Panc1 (cell line): Measurements from ENCODE around the gene IFT172. TPM values are rescaled to one million over a fixed set of nuclear protein-coding genes. Genes with fewer than 3 reads are reported as not detected.

ENCODE experiments used
- ATAC-seq: fragments of 200-7000 bp; cut with Tn5 transposase; 2 replicates; pipeline ENCODE4 v1.9.1; 2020; ENCODE audit warnings: mild to moderate bottlenecking, moderate library complexity
- BruUV-seq: library from RNA; stranded (reverse); fragments of 400-500 nt; replicated peaks from 2 replicates; lab custom pipeline; 2021; lab: Mats Ljungman, UMichigan
- CTCF ChIA-PET: fragments of 300-600 bp; sonication (Branson Sonifier 250); formaldehyde crosslinking; loops from one replicate; lab custom pipeline; 2022; ENCODE audit warnings: antibody characterized with exemption; lab: Charles Lee
- POLR2A ChIA-PET: fragments of 300-600 bp; sonication (Branson Sonifier 250); formaldehyde crosslinking; loops from one replicate; lab custom pipeline; 2022; ENCODE audit warnings: antibody characterized with exemption; lab: Charles Lee
- DNase-seq: peaks from one replicate; pipeline ENCODE4 v3.0.0-alpha.2; 2010; ENCODE audit warnings: low read depth, low spot score
- H3K27ac ChIP-seq: 2 replicates; pipeline ENCODE4 v1.5.1; 2011; ENCODE audit warnings: mild to moderate bottlenecking, low read length, inconsistent platforms
- H3K27me3 ChIP-seq: fragments of 200-500 bp; sonication (Bioruptor generic); 2 replicates; pipeline ENCODE4 v1.6.0; 2014; ENCODE audit warnings: low read length, inconsistent platforms; ENCODE audit not compliant: control insufficient read depth, insufficient read depth
- H3K36me3 ChIP-seq: fragments of 200-500 bp; sonication (Bioruptor generic); 2 replicates; pipeline ENCODE4 v1.5.1; 2014; ENCODE audit warnings: inconsistent platforms, mild to moderate bottlenecking, low read length, moderate library complexity; ENCODE audit not compliant: control insufficient read depth, insufficient read depth
- H3K4me1 ChIP-seq: 2 replicates; pipeline ENCODE4 v1.5.1; 2011; ENCODE audit warnings: inconsistent platforms, mild to moderate bottlenecking, low read length, moderate library complexity; ENCODE audit not compliant: control insufficient read depth, insufficient read depth
- H3K4me3 ChIP-seq, 2 experiments: 2 replicates each; pipeline ENCODE4 v1.5.1; 2011 to 2012; ENCODE audit warnings: low read depth in 2 of 2, low read length in 2 of 2, mild to moderate bottlenecking in 2 of 2, inconsistent platforms in 1 of 2, moderate library complexity in 1 of 2
- H3K9me3 ChIP-seq: fragments of 200-500 bp; sonication (Bioruptor generic); 2 replicates; pipeline ENCODE4 v1.5.1; 2014; ENCODE audit warnings: low read depth, mild to moderate bottlenecking, inconsistent platforms, low read length, moderate library complexity; ENCODE audit not compliant: control insufficient read depth, insufficient read depth
- CTCF ChIP-seq: fragments of 450-650 bp; IDR thresholded peaks from 2 replicates; pipeline ENCODE4 v1.5.1; 2017; ENCODE audit warnings: mild to moderate bottlenecking
- POLR2AphosphoS5 ChIP-seq: IDR thresholded peaks from 2 replicates; pipeline ENCODE4 v1.6.1; 2012; ENCODE audit warnings: mild to moderate bottlenecking, low read depth, low read length, moderate library complexity
- SIN3A ChIP-seq: IDR thresholded peaks from 2 replicates; pipeline ENCODE4 v1.6.1; 2012; ENCODE audit warnings: low read depth, mild to moderate bottlenecking, low read length, moderate library complexity, borderline replicate concordance; ENCODE audit not compliant: insufficient read depth
- TCF7L2 ChIP-seq: IDR thresholded peaks from 2 replicates; pipeline ENCODE4 v1.6.1; 2011; ENCODE audit warnings: mild to moderate bottlenecking, low read depth, low read length, inconsistent platforms
- in situ Hi-C: cut with HindIII; loops from 2 replicates; pipeline ENCODE4 v1.10.0; 2016; ENCODE audit warnings: low sequenced_read_pairs, low pct_unique_long_range_greater_than_20kb
- intact Hi-C: fragments of 100-400 bp; cut with micrococcal nuclease; formaldehyde crosslinking; loops from one replicate; pipeline ENCODE4 v1.10.0; 2022; ENCODE audit not compliant: unreplicated experiment
- total RNA-seq: library from RNA; stranded (reverse); gene quantifications from one replicate; pipeline ENCODE4 v1.2.1, GENCODE V29; 2021; ENCODE audit not compliant: unreplicated experiment
- TF ChIP-seq, protein P1 (sequence below), 2 experiments: IDR thresholded peaks; 2 replicates each; pipeline ENCODE4 v1.6.1; 2011 to 2012; ENCODE audit warnings: low read depth in 2 of 2, control low read depth in 1 of 2, low read length in 1 of 2, mild to moderate bottlenecking in 1 of 2, moderate library complexity in 1 of 2; ENCODE audit not compliant: insufficient read depth in 1 of 2

The IFT172 gene
- total RNA-seq, 1 experiment from 2014 or later: 16.7 TPM

- Histone ChIP-seq H3K27me3 (no peaks in the 10 kb centered on the region), H3K36me3 (no peaks in the 10 kb centered on the region), H3K4me3 (no peak overlapping the region), H3K9me3 (no peaks in the 10 kb centered on the region), H3K4me1 (no peaks in the 10 kb centered on the region), H3K27ac (no peak overlapping the region)
- no peak for DNase-seq
- ChIA-PET POLR2A (no interaction called here), CTCF (no interaction called here)
- TF ChIP-seq TCF7L2 (no peak), SIN3A (no peak), CTCF (no peak), POLR2AphosphoS5 (no peak)
- TF ChIP-seq, protein P1, sequence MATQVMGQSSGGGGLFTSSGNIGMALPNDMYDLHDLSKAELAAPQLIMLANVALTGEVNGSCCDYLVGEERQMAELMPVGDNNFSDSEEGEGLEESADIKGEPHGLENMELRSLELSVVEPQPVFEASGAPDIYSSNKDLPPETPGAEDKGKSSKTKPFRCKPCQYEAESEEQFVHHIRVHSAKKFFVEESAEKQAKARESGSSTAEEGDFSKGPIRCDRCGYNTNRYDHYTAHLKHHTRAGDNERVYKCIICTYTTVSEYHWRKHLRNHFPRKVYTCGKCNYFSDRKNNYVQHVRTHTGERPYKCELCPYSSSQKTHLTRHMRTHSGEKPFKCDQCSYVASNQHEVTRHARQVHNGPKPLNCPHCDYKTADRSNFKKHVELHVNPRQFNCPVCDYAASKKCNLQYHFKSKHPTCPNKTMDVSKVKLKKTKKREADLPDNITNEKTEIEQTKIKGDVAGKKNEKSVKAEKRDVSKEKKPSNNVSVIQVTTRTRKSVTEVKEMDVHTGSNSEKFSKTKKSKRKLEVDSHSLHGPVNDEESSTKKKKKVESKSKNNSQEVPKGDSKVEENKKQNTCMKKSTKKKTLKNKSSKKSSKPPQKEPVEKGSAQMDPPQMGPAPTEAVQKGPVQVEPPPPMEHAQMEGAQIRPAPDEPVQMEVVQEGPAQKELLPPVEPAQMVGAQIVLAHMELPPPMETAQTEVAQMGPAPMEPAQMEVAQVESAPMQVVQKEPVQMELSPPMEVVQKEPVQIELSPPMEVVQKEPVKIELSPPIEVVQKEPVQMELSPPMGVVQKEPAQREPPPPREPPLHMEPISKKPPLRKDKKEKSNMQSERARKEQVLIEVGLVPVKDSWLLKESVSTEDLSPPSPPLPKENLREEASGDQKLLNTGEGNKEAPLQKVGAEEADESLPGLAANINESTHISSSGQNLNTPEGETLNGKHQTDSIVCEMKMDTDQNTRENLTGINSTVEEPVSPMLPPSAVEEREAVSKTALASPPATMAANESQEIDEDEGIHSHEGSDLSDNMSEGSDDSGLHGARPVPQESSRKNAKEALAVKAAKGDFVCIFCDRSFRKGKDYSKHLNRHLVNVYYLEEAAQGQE (IDR thresholded peaks at IDR 0.05; ENCODE audit: insufficient read depth in 1 of 2, low read depth in 2 of 2, low read length in 1 of 2): no peak
- in situ Hi-C loops: no loop called here
- no TSS peak for BruUV-seq
- no peak for ATAC-seq
- intact Hi-C loops: no loop called here
Measured at GRCh38 chr2:27416151-27416550, 73.4 kb downstream of the IFT172 start.

DNA sequence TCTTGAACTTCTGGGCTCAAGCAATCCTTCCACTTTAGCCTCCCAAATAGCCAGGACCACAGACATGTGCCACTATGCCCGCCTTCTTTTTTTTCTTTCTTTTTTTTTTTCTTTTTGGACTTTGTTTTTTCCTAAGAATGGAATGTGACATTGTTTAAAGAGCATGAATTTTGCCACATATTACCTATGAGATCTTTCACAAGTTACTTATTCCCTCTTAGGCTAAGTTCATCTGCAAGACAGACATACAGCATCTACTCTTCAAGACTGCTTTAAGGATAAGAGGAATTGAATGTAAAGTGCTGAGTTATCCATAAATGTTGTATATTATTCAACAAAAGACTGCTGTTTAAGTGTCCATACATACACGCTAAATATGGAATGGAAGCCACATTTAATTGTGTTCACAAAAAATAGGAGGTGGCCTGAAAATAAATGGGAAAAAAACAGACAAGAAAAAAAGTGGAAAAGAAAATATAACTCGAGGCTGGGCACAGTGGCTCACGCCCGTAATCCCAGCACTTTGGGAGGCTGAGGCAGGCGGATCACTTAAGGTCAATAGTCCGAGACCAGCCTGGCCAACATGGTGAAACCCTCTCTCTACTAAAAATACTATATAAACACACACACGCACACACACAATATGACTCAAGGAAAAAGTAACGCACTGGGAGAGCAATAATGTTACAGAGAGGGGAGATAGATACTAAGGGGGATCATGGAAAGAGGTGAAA lies 77.0 kb downstream of the IFT172 start:
- no peaks in the 10 kb centered on the region for H3K27me3 ChIP-seq
- H3K27ac ChIP-seq: no peak overlapping the region
- DNase-seq: no peak
- ChIA-PET POLR2A (no interaction called here), CTCF (no interaction called here)
- TF ChIP-seq POLR2AphosphoS5 (no peak), CTCF (no peak), TCF7L2 (no peak), SIN3A (no peak)
- TF ChIP-seq, protein P1 (IDR thresholded peaks at IDR 0.05; ENCODE audit: insufficient read depth in 1 of 2, low read depth in 2 of 2, low read length in 1 of 2): no peak
- H3K36me3 ChIP-seq: peaks cover 4% of the 10 kb centered on the region; the same call in 1 of the 2 replicates
- in situ Hi-C loops: no loop called here
- H3K4me1 ChIP-seq: peaks cover 10% of the 10 kb centered on the region
- ATAC-seq: no peak
- intact Hi-C loops: no loop called here
- H3K4me3 ChIP-seq: no peak overlapping the region
- H3K9me3 ChIP-seq: no peaks in the 10 kb centered on the region
- no TSS peak for BruUV-seq
